Uterus (tissue), 2 donors: Measurements from ENCODE around the gene VGF.

ENCODE experiments used
- POLR2A ChIP-seq, 2 donors: fragments of 450-650 bp; IDR thresholded peaks; one replicate each; pipeline ENCODE4 v1.6.1; 2016; ENCODE audit warnings: antibody characterized with exemption in 2 of 2, mild to moderate bottlenecking in 1 of 2, moderate library complexity in 1 of 2
- TF ChIP-seq, protein P1 (sequence below), 4 experiments: fragments of 200-600 bp in 2 of 4; fragments of 450-650 bp in 2 of 4; sonication (generic) in 2 of 4; IDR thresholded peaks; one replicate each; pipeline ENCODE4 v1.5.1; 2016 to 2019; ENCODE audit warnings: antibody characterized with exemption in 4 of 4, mild to moderate bottlenecking in 2 of 4, moderate library complexity in 1 of 4

DNA sequence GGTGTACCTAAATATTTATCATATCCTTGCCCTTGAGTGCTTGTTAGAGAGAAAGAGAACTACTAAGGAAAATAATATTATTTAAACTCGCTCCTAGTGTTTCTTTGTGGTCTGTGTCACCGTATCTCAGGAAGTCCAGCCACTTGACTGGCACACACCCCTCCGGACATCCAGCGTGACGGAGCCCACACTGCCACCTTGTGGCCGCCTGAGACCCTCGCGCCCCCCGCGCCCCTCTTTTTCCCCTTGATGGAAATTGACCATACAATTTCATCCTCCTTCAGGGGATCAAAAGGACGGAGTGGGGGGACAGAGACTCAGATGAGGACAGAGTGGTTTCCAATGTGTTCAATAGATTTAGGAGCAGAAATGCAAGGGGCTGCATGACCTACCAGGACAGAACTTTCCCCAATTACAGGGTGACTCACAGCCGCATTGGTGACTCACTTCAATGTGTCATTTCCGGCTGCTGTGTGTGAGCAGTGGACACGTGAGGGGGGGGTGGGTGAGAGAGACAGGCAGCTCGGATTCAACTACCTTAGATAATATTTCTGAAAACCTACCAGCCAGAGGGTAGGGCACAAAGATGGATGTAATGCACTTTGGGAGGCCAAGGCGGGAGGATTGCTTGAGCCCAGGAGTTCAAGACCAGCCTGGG is 27.0 kb downstream of the VGF start:
- TF ChIP-seq, protein P1, sequence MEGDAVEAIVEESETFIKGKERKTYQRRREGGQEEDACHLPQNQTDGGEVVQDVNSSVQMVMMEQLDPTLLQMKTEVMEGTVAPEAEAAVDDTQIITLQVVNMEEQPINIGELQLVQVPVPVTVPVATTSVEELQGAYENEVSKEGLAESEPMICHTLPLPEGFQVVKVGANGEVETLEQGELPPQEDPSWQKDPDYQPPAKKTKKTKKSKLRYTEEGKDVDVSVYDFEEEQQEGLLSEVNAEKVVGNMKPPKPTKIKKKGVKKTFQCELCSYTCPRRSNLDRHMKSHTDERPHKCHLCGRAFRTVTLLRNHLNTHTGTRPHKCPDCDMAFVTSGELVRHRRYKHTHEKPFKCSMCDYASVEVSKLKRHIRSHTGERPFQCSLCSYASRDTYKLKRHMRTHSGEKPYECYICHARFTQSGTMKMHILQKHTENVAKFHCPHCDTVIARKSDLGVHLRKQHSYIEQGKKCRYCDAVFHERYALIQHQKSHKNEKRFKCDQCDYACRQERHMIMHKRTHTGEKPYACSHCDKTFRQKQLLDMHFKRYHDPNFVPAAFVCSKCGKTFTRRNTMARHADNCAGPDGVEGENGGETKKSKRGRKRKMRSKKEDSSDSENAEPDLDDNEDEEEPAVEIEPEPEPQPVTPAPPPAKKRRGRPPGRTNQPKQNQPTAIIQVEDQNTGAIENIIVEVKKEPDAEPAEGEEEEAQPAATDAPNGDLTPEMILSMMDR (IDR thresholded peaks at IDR 0.05): peak; percentile 69 to 90 (median 82)
- peak in 1 of 2 donors; percentile 39 for TF ChIP-seq POLR2A (IDR thresholded peaks at IDR 0.05)
